Stomach (tissue), 4 donors: ENCODE measurements around the gene MED25.

Experiments
- CTCF ChIP-seq, 7 experiments: fragments of 450-650 bp in 4 of 7; fragments of 200-600 bp in 3 of 7; sonication (generic) in 3 of 7; IDR thresholded peaks; one replicate each; pipeline ENCODE4 v1.5.1; 2016 to 2019; ENCODE audit warnings: antibody characterized with exemption in 7 of 7, control low read depth in 2 of 7, mild to moderate bottlenecking in 1 of 7
- POLR2A ChIP-seq, 4 donors: fragments of 450-650 bp; IDR thresholded peaks; one replicate each; pipeline ENCODE4 v1.6.1; 2016; ENCODE audit warnings: antibody characterized with exemption in 4 of 4, control low read depth in 2 of 4, mild to moderate bottlenecking in 1 of 4, moderate library complexity in 1 of 4
- POLR2AphosphoS5 ChIP-seq, 3 donors: sonication (generic); formaldehyde crosslinking; IDR thresholded peaks; one replicate each; pipeline ENCODE4 v1.6.1; 2016; ENCODE audit warnings: antibody characterized with exemption in 3 of 3

GRCh38 chr19:49829200-49829599, 11.1 kb downstream of the MED25 start:
- no peak for TF ChIP-seq POLR2A (IDR thresholded peaks at IDR 0.05)
- no peak for TF ChIP-seq CTCF (IDR thresholded peaks at IDR 0.05)
- TF ChIP-seq POLR2AphosphoS5 (IDR thresholded peaks at IDR 0.05) = no peak
